Stomach (tissue), 4 donors: ENCODE measurements around the gene CEP112.

Source experiments
- POLR2AphosphoS5 ChIP-seq, 3 donors: sonication (generic); formaldehyde crosslinking; IDR thresholded peaks; one replicate each; pipeline ENCODE4 v1.6.1; 2016; ENCODE audit warnings: antibody characterized with exemption in 3 of 3
- TF ChIP-seq, protein P1 (sequence below), 7 experiments: fragments of 450-650 bp in 4 of 7; fragments of 200-600 bp in 3 of 7; sonication (generic) in 3 of 7; IDR thresholded peaks; one replicate each; pipeline ENCODE4 v1.5.1; 2016 to 2019; ENCODE audit warnings: antibody characterized with exemption in 7 of 7, control low read depth in 2 of 7, mild to moderate bottlenecking in 1 of 7

GRCh38 chr17:65856865-65857264 lies 335.1 kb downstream of the CEP112 start:
- TF ChIP-seq, protein P1, sequence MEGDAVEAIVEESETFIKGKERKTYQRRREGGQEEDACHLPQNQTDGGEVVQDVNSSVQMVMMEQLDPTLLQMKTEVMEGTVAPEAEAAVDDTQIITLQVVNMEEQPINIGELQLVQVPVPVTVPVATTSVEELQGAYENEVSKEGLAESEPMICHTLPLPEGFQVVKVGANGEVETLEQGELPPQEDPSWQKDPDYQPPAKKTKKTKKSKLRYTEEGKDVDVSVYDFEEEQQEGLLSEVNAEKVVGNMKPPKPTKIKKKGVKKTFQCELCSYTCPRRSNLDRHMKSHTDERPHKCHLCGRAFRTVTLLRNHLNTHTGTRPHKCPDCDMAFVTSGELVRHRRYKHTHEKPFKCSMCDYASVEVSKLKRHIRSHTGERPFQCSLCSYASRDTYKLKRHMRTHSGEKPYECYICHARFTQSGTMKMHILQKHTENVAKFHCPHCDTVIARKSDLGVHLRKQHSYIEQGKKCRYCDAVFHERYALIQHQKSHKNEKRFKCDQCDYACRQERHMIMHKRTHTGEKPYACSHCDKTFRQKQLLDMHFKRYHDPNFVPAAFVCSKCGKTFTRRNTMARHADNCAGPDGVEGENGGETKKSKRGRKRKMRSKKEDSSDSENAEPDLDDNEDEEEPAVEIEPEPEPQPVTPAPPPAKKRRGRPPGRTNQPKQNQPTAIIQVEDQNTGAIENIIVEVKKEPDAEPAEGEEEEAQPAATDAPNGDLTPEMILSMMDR (IDR thresholded peaks at IDR 0.05), result no peak
- TF ChIP-seq POLR2AphosphoS5 (IDR thresholded peaks at IDR 0.05), result no peak
